ENCODE measurements around the gene LRP3.

LRP3 gene

DNA sequence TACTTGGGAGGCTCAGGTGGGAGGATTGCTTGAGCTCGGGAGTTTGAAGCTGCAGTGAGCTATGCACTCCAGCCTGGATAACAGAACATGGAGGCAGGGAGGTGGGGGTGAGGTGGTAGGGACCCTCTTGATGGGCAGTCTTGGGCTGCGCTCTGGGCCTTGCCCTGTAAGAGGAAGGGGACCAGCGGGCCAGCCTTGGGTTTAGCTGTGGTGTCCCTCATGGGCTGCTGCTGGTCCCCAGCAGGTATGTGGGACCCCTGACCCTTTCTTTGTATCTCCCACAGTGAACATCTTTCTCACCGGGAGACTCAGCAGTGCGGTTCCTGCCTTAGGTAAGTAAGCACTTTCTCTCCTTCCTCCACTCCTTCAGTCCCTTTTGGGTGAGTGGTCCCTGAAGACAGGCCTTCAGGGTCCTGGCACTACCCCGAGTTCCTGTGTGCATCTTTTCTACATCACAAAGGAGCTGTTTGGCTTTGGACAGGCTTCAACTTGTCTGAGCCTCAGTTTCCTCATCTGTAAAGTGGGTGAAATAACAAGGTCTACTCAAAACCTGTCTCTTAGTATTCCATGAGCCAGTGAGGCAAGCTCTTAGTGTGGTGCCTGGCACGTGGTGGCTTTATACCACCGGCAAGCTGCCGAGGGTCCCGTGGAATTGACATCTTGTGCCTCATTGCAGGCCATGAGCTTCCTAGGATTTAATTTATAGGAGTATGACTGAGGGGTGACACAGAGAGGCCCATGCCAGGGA lies 2.5 kb downstream of the LRP3 start:
- Histone ChIP-seq H3K9ac (no peak overlapping the region), H3K9me3 (ENCODE audit: control insufficient read depth, low read length) (no peaks in the 10 kb centered on the region), H3K27ac (no peak overlapping the region), H3K4me2 (ENCODE audit: low read length) (no peak overlapping the region), H3K4me3 (ENCODE audit: low read depth, low read length) (no peak overlapping the region), H3K79me2 (peaks cover 5% of the 10 kb centered on the region), H3K36me3 (ENCODE audit: control insufficient read depth, insufficient read depth, low read length) (peaks cover 2% of the 10 kb centered on the region), H3K27me3 (ENCODE audit: control insufficient read depth, insufficient read depth, low read length) (no peaks in the 10 kb centered on the region), H2AFZ (no peak overlapping the region), H3K4me1 (peaks cover 9% of the 10 kb centered on the region)
- TF ChIP-seq, protein P1, sequence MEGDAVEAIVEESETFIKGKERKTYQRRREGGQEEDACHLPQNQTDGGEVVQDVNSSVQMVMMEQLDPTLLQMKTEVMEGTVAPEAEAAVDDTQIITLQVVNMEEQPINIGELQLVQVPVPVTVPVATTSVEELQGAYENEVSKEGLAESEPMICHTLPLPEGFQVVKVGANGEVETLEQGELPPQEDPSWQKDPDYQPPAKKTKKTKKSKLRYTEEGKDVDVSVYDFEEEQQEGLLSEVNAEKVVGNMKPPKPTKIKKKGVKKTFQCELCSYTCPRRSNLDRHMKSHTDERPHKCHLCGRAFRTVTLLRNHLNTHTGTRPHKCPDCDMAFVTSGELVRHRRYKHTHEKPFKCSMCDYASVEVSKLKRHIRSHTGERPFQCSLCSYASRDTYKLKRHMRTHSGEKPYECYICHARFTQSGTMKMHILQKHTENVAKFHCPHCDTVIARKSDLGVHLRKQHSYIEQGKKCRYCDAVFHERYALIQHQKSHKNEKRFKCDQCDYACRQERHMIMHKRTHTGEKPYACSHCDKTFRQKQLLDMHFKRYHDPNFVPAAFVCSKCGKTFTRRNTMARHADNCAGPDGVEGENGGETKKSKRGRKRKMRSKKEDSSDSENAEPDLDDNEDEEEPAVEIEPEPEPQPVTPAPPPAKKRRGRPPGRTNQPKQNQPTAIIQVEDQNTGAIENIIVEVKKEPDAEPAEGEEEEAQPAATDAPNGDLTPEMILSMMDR (IDR thresholded peaks at IDR 0.05), result no peak

DNA sequence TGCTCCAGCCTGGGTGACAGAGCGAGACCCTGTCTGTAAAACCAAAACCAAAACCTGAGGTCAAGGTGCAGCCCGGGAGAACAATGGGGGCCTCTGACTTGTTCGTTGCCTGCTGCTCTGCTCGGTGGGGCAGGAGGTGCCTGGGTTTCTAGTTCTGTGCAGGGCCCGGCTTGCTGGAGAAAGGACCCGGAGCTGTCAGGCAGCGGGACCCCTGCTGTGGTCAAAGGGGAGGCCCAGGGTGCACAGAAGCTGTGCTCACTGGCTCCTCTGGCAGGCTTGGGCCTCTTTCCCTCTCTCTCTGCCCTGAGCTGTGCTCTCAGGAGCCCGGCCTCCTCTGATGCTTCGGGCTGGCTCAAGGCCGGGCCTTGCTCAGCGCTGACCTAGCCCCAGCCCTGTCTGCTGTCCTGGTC lies 3.5 kb downstream of the LRP3 start:
- H3K9ac ChIP-seq, result no peak overlapping the region
- no peak overlapping the region for H3K4me3 ChIP-seq (ENCODE audit: low read depth, low read length)
- no peak overlapping the region for H3K27ac ChIP-seq
- TF ChIP-seq, protein P1 (IDR thresholded peaks at IDR 0.05), result no peak
- H2AFZ ChIP-seq, result no peak overlapping the region
- no peaks in the 10 kb centered on the region for H3K27me3 ChIP-seq (ENCODE audit: control insufficient read depth, insufficient read depth, low read length)
- H3K4me2 ChIP-seq (ENCODE audit: low read length), result no peak overlapping the region
- peaks cover 9% of the 10 kb centered on the region for H3K4me1 ChIP-seq
- H3K9me3 ChIP-seq (ENCODE audit: control insufficient read depth, low read length), result no peaks in the 10 kb centered on the region
- H3K36me3 ChIP-seq (ENCODE audit: control insufficient read depth, insufficient read depth, low read length), result peaks cover 2% of the 10 kb centered on the region
- H3K79me2 ChIP-seq, result peaks cover 5% of the 10 kb centered on the region

DNA sequence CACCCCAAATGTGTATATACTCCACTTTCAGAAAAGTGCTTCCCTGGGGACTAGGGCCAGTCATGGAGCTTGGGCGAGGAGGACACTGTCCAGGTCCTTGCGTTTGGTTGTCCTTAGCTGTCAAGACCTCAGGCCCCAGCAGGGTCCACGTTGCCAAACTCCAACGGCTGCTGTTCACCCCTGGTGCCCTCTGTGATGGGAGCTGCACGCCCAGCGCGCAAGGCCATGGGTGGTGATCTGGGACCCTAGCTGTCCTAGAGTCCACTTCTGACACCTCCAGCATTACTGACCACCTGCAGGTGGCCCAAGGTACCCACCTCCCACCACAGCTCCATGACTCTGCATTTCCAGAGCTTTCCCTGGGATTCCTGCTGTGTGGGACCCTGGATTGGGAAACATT lies 4.0 kb downstream of the LRP3 start:
- Histone ChIP-seq H3K4me3 (ENCODE audit: low read depth, low read length) (no peak overlapping the region), H3K79me2 (peaks cover 5% of the 10 kb centered on the region), H3K36me3 (ENCODE audit: control insufficient read depth, insufficient read depth, low read length) (peaks cover 2% of the 10 kb centered on the region), H3K27me3 (ENCODE audit: control insufficient read depth, insufficient read depth, low read length) (no peaks in the 10 kb centered on the region), H3K9ac (no peak overlapping the region), H3K4me1 (peaks cover 9% of the 10 kb centered on the region), H3K27ac (no peak overlapping the region), H3K4me2 (ENCODE audit: low read length) (no peak overlapping the region), H2AFZ (no peak overlapping the region), H3K9me3 (ENCODE audit: control insufficient read depth, low read length) (no peaks in the 10 kb centered on the region)
- TF ChIP-seq, protein P1 (IDR thresholded peaks at IDR 0.05), result no peak

DNA sequence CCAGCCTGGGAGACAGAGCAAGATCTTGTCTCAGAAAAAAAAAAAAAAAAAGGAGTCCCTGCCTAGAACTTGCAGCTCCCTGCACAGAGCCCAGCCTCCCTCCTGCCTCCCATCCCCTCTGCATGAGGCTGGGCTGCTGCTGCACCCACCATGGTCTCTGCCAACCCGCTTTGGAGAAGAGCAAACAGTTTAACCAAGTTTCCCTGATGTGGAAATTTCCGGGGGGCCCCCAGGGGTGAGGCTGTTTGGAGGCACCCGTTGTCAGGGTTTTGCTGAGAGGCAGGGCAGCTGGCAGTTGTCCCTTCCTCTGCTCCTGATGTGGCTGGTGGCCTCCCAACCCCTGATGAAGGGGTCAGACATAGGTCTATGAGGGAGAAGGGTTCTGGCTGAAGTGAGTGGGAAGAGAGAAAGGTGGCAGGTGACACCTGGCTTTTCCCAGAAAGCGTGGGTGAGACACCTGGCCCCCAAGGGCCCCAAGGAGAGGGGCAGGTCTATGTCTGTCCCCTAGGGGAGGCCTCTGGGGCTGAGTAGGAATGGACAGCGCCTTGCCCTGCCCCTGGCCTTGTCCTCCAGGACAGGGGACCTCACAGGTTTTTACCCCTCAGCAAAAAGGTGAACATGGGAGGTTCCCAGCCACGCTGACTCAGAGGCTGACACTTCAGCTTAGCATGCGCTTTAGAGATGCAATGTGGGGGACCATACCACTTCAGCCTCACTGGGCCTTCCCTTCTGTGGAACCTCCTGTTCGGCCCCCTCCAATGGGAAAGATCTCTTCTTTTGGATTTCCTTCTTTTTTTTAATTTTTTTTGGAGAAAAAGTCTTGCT lies 5.5 kb downstream of the LRP3 start:
- Histone ChIP-seq H3K27me3 (ENCODE audit: control insufficient read depth, insufficient read depth, low read length) (no peaks in the 10 kb centered on the region), H3K79me2 (peaks cover 5% of the 10 kb centered on the region), H3K36me3 (ENCODE audit: control insufficient read depth, insufficient read depth, low read length) (peaks cover 2% of the 10 kb centered on the region), H3K4me2 (ENCODE audit: low read length) (no peak overlapping the region), H3K4me3 (ENCODE audit: low read depth, low read length) (no peak overlapping the region), H3K9me3 (ENCODE audit: control insufficient read depth, low read length) (no peaks in the 10 kb centered on the region), H3K27ac (no peak overlapping the region), H3K9ac (no peak overlapping the region), H3K4me1 (peaks cover 6% of the 10 kb centered on the region), H2AFZ (no peak overlapping the region)
- TF ChIP-seq, protein P1 (IDR thresholded peaks at IDR 0.05), result no peak
